IMR-90 (cell line): Measurements from ENCODE around the gene RSPH10B2.
"Not testable (repeated sequence)": the region's sequence is repeated elsewhere in the genome, so short reads cannot be mapped to it uniquely, and the experiment has no call there.

Experiments
- BHLHE40 ChIP-seq: fragments of 150-350 bp; IDR thresholded peaks from 2 replicates; pipeline ENCODE4 v1.6.1; 2016; ENCODE audit warnings: mild to moderate bottlenecking, low read depth, low read length
- CTCF ChIP-seq: conservative IDR thresholded peaks from 2 replicates; pipeline ENCODE4 v1.5.1; 2012; ENCODE audit warnings: mild to moderate bottlenecking, low read depth, low read length, improper control_type of control experiment
- FOS ChIP-seq: fragments of 150-350 bp; IDR thresholded peaks from 2 replicates; pipeline ENCODE4 v1.6.1; 2016; ENCODE audit warnings: low read depth, low read length
- MAZ ChIP-seq: IDR thresholded peaks from 2 replicates; pipeline ENCODE4 v1.6.1; 2012; ENCODE audit warnings: low read depth, mild to moderate bottlenecking, low read length, improper control_type of control experiment, moderate library complexity, borderline replicate concordance
- POLR2A ChIP-seq: IDR thresholded peaks from 2 replicates; pipeline ENCODE4 v1.6.1; 2012; ENCODE audit warnings: mild to moderate bottlenecking, low read depth, low read length
- TF ChIP-seq, protein P1 (sequence below): fragments of 150-350 bp; IDR thresholded peaks from 2 replicates; pipeline ENCODE4 v1.6.1; 2017; ENCODE audit warnings: mild to moderate bottlenecking, antibody characterized with exemption, low read length, low read depth

DNA sequence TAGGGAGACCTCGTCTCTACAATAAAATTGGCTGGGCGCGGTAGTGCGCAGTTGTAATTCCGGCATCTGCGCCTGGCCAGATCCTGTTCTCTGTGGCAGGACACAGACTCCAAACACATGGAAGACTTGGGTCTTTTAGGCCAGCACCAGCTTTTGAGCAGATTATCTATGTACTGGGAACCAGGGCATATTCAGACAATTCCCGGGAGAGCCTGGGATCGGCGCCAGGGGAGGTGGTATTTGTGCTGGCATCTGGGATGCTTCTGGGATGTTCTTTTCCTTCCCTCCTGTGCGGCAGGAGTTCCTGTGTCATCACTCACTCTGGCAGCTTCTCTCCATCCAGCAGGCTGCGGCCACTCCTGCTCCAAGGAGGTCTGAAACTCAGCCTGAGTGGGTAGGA is 15.5 kb upstream of the RSPH10B2 start:
- TF ChIP-seq POLR2A, FOS, BHLHE40, CTCF, MAZ: not testable (repeated sequence)
- TF ChIP-seq, protein P1, sequence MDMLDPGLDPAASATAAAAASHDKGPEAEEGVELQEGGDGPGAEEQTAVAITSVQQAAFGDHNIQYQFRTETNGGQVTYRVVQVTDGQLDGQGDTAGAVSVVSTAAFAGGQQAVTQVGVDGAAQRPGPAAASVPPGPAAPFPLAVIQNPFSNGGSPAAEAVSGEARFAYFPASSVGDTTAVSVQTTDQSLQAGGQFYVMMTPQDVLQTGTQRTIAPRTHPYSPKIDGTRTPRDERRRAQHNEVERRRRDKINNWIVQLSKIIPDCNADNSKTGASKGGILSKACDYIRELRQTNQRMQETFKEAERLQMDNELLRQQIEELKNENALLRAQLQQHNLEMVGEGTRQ: not testable (repeated sequence)
